Mesendoderm (in vitro differentiated cells): ENCODE data around the gene NCOR2.
A peak's percentile ranks its signal among the peaks of the same experiment; 100 is the strongest.

Source experiments
- DNase-seq: peaks from one replicate; pipeline ENCODE4 v3.0.0; 2013
- H2AK5ac ChIP-seq: 2 replicates; pipeline ENCODE4 v1.6.1; 2013; ENCODE audit warnings: low read length, inconsistent platforms
- H2BK120ac ChIP-seq: 2 replicates; pipeline ENCODE4 v1.6.1; 2013; ENCODE audit warnings: low read depth, mild to moderate bottlenecking, low read length, moderate library complexity, mixed read lengths
- H2BK15ac ChIP-seq: replicated peaks from 2 replicates; pipeline ENCODE4 v1.6.1; 2013; ENCODE audit warnings: low read depth, mild to moderate bottlenecking, moderate library complexity
- H2BK5ac ChIP-seq: 2 replicates; pipeline ENCODE4 v1.6.1; 2013; ENCODE audit warnings: low read length, inconsistent platforms
- H3K18ac ChIP-seq: 2 replicates; pipeline ENCODE4 v1.6.1; 2013; ENCODE audit warnings: mild to moderate bottlenecking, low read length, mixed read lengths
- H3K23ac ChIP-seq: one replicate; pipeline ENCODE4 v1.6.1; 2013; ENCODE audit warnings: low read length
- H3K27ac ChIP-seq: 2 replicates; pipeline ENCODE4 v1.5.1; 2013; ENCODE audit warnings: low read depth, mild to moderate bottlenecking, inconsistent platforms, low read length, moderate library complexity
- H3K27me3 ChIP-seq: 2 replicates; pipeline ENCODE4 v1.6.1; 2013; ENCODE audit warnings: low read length, control low read depth, mild to moderate bottlenecking, inconsistent platforms; ENCODE audit not compliant: insufficient read depth, poor library complexity
- H3K36me3 ChIP-seq: 2 replicates; pipeline ENCODE4 v1.6.1; 2013; ENCODE audit warnings: low read length, inconsistent platforms; ENCODE audit not compliant: control insufficient read depth, insufficient read depth
- H3K4ac ChIP-seq: one replicate; pipeline ENCODE4 v1.6.1; 2013; ENCODE audit warnings: low read depth, mild to moderate bottlenecking, low read length, moderate library complexity
- H3K4me1 ChIP-seq: 2 replicates; pipeline ENCODE4 v1.6.1; 2013; ENCODE audit warnings: low read depth, low read length, inconsistent platforms; ENCODE audit not compliant: control insufficient read depth
- H3K4me2 ChIP-seq: 2 replicates; pipeline ENCODE4 v1.6.1; 2013; ENCODE audit warnings: low read length
- H3K4me3 ChIP-seq: 2 replicates; pipeline ENCODE4 v1.5.1; 2013; ENCODE audit warnings: mild to moderate bottlenecking, low read length
- H3K56ac ChIP-seq: one replicate; pipeline ENCODE4 v1.6.1; 2013; ENCODE audit warnings: low read length
- H3K79me1 ChIP-seq: 2 replicates; pipeline ENCODE4 v1.6.1; 2013; ENCODE audit warnings: low read length, inconsistent platforms
- H3K79me2 ChIP-seq: 2 replicates; pipeline ENCODE4 v1.6.1; 2013; ENCODE audit warnings: mild to moderate bottlenecking, low read length; ENCODE audit not compliant: control insufficient read depth, insufficient read depth
- H3K9ac ChIP-seq: 2 replicates; pipeline ENCODE4 v1.6.1; 2013; ENCODE audit warnings: low read length, inconsistent platforms
- H4K5ac ChIP-seq: one replicate; pipeline ENCODE4 v1.6.1; 2013; ENCODE audit warnings: low read length
- H4K8ac ChIP-seq: one replicate; pipeline ENCODE4 v1.6.1; 2013; ENCODE audit warnings: low read depth, mild to moderate bottlenecking, control low read depth, low read length, moderate library complexity
- WGBS: extraction: QIAGEN DNeasy Blood & Tissue Kit; methylation state at CpG from one replicate; pipeline ENCODE4 v1.1.7; 2013; ENCODE audit warnings: low lambda C conversion rate, missing lambda C conversion rate; ENCODE audit not compliant: insufficient coverage; ENCODE audit errors: extremely low coverage; 5-methylcytosine and 5-hydroxymethylcytosine counted together

Gene NCOR2

GRCh38 chr12:124532967-124533366, 34.4 kb downstream of the NCOR2 start:
- Histone ChIP-seq H3K79me1 (peaks cover 28% of the 10 kb centered on the region), H3K4me3 (no peak overlapping the region), H3K27ac (peak overlapping the region; percentile 21), H3K4ac (no peak overlapping the region), H3K36me3 (no peaks in the 10 kb centered on the region), H2BK5ac (no peak overlapping the region), H4K5ac (no peak overlapping the region), H3K79me2 (peaks cover 78% of the 10 kb centered on the region), H3K27me3 (no peaks in the 10 kb centered on the region), H3K4me1 (peaks cover 6% of the 10 kb centered on the region), H3K4me2 (no peak overlapping the region), H2BK15ac (no peak overlapping the region), H4K8ac (no peak overlapping the region), H3K9ac (peak overlapping the region; percentile 4), H3K23ac (no peak overlapping the region), H3K56ac (peak overlapping the region; percentile 70), H2BK120ac (no peak overlapping the region), H3K18ac (no peak overlapping the region), H2AK5ac (no peak overlapping the region)
- WGBS, result no CpG with 5 or more reads among the region's 5 CpGs
- no peak for DNase-seq

DNA sequence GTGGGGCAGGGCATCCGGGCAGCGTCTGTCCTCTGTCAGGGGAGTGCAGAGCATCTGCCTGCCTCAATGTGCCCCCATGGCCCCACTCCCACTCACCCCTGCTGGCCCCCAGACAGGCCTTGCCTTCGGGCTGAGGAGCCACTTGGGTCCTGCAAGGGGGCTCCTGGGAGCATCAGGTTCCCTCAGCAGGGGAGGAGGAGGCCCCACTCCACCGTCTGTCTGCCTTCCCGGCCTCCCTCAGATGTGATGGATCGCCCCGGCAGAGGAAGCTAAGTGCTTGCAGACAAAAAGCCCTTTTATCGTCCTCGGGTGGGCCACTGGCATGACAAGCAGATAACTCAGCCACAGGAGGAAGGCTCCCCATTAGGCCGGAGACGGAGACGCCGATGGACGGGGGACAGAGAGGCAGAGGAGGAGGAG, 35.1 kb downstream of the NCOR2 start:
- Histone ChIP-seq H3K9ac (no peak overlapping the region), H3K18ac (no peak overlapping the region), H3K4me1 (peaks cover 6% of the 10 kb centered on the region), H3K79me1 (peaks cover 30% of the 10 kb centered on the region), H3K36me3 (no peaks in the 10 kb centered on the region), H3K56ac (peak overlapping the region; percentile 67), H3K23ac (no peak overlapping the region), H2AK5ac (no peak overlapping the region), H4K5ac (no peak overlapping the region), H3K27me3 (no peaks in the 10 kb centered on the region), H2BK5ac (no peak overlapping the region), H3K79me2 (peaks cover 76% of the 10 kb centered on the region), H3K4me2 (no peak overlapping the region), H2BK15ac (no peak overlapping the region), H3K4me3 (no peak overlapping the region), H3K4ac (no peak overlapping the region), H4K8ac (no peak overlapping the region), H3K27ac (peak overlapping the region; percentile 21), H2BK120ac (no peak overlapping the region)
- no CpG with 5 or more reads among the region's 14 CpGs for WGBS
- no peak for DNase-seq

DNA sequence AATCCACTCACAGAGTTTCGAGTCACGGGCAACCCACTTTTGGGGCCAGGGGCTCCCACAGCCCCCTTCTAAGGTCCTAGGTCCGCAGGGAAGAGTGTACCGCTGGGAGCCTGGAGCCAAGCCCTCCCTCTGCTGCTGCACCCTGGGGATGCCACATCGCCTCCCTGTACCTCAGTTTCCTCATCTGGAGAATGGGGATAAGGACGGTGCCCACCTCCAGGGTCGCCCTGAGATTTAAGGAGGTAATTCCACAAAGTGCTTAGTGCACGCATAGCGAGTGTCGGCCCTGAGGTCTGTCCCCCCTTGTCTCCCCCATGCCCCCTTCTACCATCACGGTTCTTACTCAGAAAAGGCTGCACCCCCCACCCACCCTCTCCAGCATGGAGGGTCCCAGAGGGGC, 35.5 kb downstream of the NCOR2 start:
- Histone ChIP-seq H3K4me1 (peaks cover 6% of the 10 kb centered on the region), H3K4ac (no peak overlapping the region), H4K5ac (no peak overlapping the region), H3K27me3 (no peaks in the 10 kb centered on the region), H3K27ac (no peak overlapping the region), H3K79me2 (peaks cover 74% of the 10 kb centered on the region), H3K36me3 (no peaks in the 10 kb centered on the region), H3K23ac (no peak overlapping the region), H4K8ac (no peak overlapping the region), H3K9ac (no peak overlapping the region), H3K4me3 (no peak overlapping the region), H2BK15ac (no peak overlapping the region), H2AK5ac (no peak overlapping the region), H3K4me2 (no peak overlapping the region), H3K79me1 (peaks cover 33% of the 10 kb centered on the region), H2BK5ac (no peak overlapping the region), H3K18ac (no peak overlapping the region), H3K56ac (no peak overlapping the region), H2BK120ac (no peak overlapping the region)
- DNase-seq, result no peak
- no CpG with 5 or more reads among the region's 11 CpGs for WGBS

- peak; percentile 58 for DNase-seq
- no CpG with 5 or more reads among the region's 14 CpGs for WGBS
Measured at GRCh38 chr12:124531281-124531745, 36.1 kb downstream of the NCOR2 start.

DNA sequence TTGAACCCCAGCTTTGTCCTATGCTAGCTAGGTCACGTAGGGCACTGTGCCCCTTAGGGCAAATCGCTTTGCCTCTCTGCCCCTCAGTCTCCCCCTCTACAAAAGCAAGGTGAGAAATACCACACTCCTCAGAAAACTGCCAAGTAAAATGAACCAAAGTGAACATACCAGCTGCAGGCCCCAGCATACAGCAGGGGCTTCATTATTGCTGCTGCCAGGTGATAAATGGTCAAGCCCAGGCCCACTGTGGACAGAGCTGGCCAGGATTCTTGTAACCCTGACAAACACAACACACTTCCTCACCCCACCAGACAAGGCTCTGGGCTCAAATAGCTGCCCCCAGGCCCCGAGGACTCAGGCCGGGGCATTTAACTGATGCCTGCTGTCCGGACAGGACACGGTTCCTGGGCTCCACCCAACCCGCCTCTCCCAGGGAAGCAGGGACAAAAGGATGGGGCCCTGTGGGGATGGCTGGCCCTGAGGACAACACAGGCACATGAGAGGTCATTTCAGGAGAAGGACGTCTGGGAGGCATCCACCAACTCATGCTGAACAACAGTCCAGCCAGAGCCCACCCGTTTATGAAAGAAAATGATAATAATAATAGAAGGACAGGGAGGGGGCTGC, 36.7 kb downstream of the NCOR2 start:
- H4K8ac ChIP-seq, result no peak overlapping the region
- no peak overlapping the region for H3K4ac ChIP-seq
- H3K79me1 ChIP-seq, result peaks cover 34% of the 10 kb centered on the region
- peak overlapping the region; percentile 7 for H3K56ac ChIP-seq
- no peak overlapping the region for H3K23ac ChIP-seq
- no peak overlapping the region for H3K4me2 ChIP-seq
- no peak overlapping the region for H2BK120ac ChIP-seq
- no peak overlapping the region for H3K27ac ChIP-seq
- H3K36me3 ChIP-seq, result no peaks in the 10 kb centered on the region
- no peak overlapping the region for H3K9ac ChIP-seq
- WGBS, result no CpG with 5 or more reads among the region's 9 CpGs
- H3K79me2 ChIP-seq, result peaks cover 73% of the 10 kb centered on the region
- peaks cover 6% of the 10 kb centered on the region for H3K4me1 ChIP-seq
- H3K27me3 ChIP-seq, result no peaks in the 10 kb centered on the region
- no peak overlapping the region for H3K4me3 ChIP-seq
- no peak overlapping the region for H4K5ac ChIP-seq
- H2AK5ac ChIP-seq, result no peak overlapping the region
- no peak for DNase-seq
- H2BK5ac ChIP-seq, result no peak overlapping the region
- H2BK15ac ChIP-seq, result no peak overlapping the region
- no peak overlapping the region for H3K18ac ChIP-seq

More at GRCh38 chr12:124531281-124531745, 36.1 kb downstream of the NCOR2 start:
- Histone ChIP-seq H3K9ac (no peak overlapping the region), H2AK5ac (no peak overlapping the region), H3K36me3 (no peaks in the 10 kb centered on the region), H3K27ac (no peak overlapping the region), H3K23ac (no peak overlapping the region), H3K27me3 (no peaks in the 10 kb centered on the region), H3K18ac (no peak overlapping the region), H4K5ac (no peak overlapping the region), H2BK15ac (no peak overlapping the region), H3K4me2 (no peak overlapping the region), H3K4ac (no peak overlapping the region), H3K79me2 (peaks cover 73% of the 10 kb centered on the region), H3K4me1 (peaks cover 6% of the 10 kb centered on the region), H3K79me1 (peaks cover 32% of the 10 kb centered on the region), H2BK120ac (no peak overlapping the region), H4K8ac (no peak overlapping the region), H3K56ac (peak overlapping the region; percentile 42), H3K4me3 (no peak overlapping the region), H2BK5ac (no peak overlapping the region)
